ENCODE results near the gene SLC25A19. TPM values are rescaled to one million over a fixed set of nuclear protein-coding genes. Genes with fewer than 3 reads are reported as not detected.

Gene SLC25A19
- total and polyA plus RNA-seq, 10 of the 15 experiments (the other 5 are each of a cell fraction or from before 2014, with no cell fraction given): 32.9 to 91.6 (median 53.7) TPM

GRCh38 chr17:75240394-75241142 lies 48.7 kb downstream of the SLC25A19 start (continued):
- TF ChIP-seq E2F8 (IDR thresholded peaks at IDR 0.05; ENCODE audit: low read depth, partially characterized antibody) (no peak), ATF7 (IDR thresholded peaks at IDR 0.05; ENCODE audit: low read depth) (no peak), NR2C1 (IDR thresholded peaks at IDR 0.05) (no peak), GABPA (IDR thresholded peaks at IDR 0.05; ENCODE audit: low read depth) (no peak), YY1 (IDR thresholded peaks at IDR 0.05; ENCODE audit: low read depth, low read length) (peak; percentile 47; the same call in 1 of the 2 replicates), STAT3 (IDR thresholded peaks at IDR 0.05; ENCODE audit: low read depth, low read length) (no peak), BRCA1 (IDR thresholded peaks at IDR 0.05; ENCODE audit: low read depth, low read length) (no peak), FOXM1 (IDR thresholded peaks at IDR 0.05; ENCODE audit: low read depth, low read length) (no peak), SREBF2 (IDR thresholded peaks at IDR 0.05; ENCODE audit: low read length) (no peak), CEBPZ (IDR thresholded peaks at IDR 0.05; ENCODE audit: low read depth, low read length) (no peak), SMARCA5 (IDR thresholded peaks at IDR 0.05) (peak; percentile 29; the same call in 1 of the 2 replicates), NFYA (IDR thresholded peaks at IDR 0.05; ENCODE audit: borderline replicate concordance, low read depth, low read length) (no peak), CREM (IDR thresholded peaks at IDR 0.05; ENCODE audit: low read depth) (no peak), LARP7 (IDR thresholded peaks at IDR 0.05) (no peak), POLR2A (IDR thresholded peaks at IDR 0.05; ENCODE audit: low read depth, low read length) (peak; percentile 11; the same call in 1 of the 2 replicates), DPF2 (IDR thresholded peaks at IDR 0.05) (no peak), TARDBP (IDR thresholded peaks at IDR 0.05; ENCODE audit: borderline replicate concordance) (no peak)

Data from GM12878 (cell line).